ENCODE results near the gene GMPPA. TPM values are rescaled to one million over a fixed set of nuclear protein-coding genes. Genes with fewer than 3 reads are reported as not detected.

Gene GMPPA
- total and polyA plus RNA-seq, 2 donors (not counting 1 experiment from before 2014, with no cell fraction given) = 38.3 to 59.7 TPM

DNA sequence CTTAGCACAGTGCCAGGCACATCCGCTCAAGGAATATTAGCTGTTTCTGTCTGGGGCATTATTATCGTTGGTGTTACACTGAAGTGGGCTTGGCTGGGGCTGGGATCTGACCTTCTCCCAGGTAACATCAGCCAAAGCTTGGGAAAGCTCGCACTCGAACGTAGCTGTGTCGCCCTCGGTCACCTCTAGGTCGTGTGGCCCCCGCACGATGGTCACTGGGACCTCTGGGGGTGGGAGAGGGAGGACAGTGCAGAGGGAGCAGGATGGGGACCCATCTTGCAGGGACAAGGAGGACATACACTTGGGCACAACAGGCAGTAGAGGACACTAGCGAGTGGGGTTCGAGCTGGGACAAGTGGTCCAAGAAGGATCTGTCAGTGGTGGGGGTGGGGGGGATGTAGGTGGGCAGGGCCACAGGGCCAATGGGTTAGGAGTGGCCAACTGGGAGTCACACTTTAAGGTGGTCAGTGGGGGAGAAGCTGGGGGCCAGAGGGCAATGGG is 54.8 kb downstream of the GMPPA start:
- Histone ChIP-seq H3K27ac (ENCODE audit: insufficient read depth, low read length) (no peak overlapping the region), H3K27me3 (ENCODE audit: control insufficient read depth, insufficient read depth, low read length) (peaks cover 6% of the 10 kb centered on the region), H3K4me1 (ENCODE audit: control insufficient read depth, extremely low read depth, insufficient read depth, low read length) (peaks cover 3% of the 10 kb centered on the region), H3K9ac (ENCODE audit: insufficient read depth, low read length) (no peak overlapping the region), H3K79me2 (ENCODE audit: control insufficient read depth, insufficient read depth, low read length) (no peaks in the 10 kb centered on the region), H3K9me3 (ENCODE audit: control insufficient read depth, insufficient read depth, low read depth, low read length) (no peaks in the 10 kb centered on the region), H3K36me3 (ENCODE audit: control insufficient read depth, insufficient read depth, low read length) (no peaks in the 10 kb centered on the region), H2AFZ (ENCODE audit: low read length) (no peak overlapping the region), H3K4me3 (replicated peaks in 1 of 4; ENCODE audit: control extremely low read depth in 1 of 4, insufficient read depth in 1 of 4, low read depth in 3 of 4, low read length in 4 of 4) (no peak overlapping the region), H4K20me1 (ENCODE audit: control insufficient read depth, extremely low read depth, insufficient read depth, low read length) (no peaks in the 10 kb centered on the region), H3K4me2 (ENCODE audit: extremely low read depth, insufficient read depth, low read length) (no peak overlapping the region)
- no peak for DNase-seq (ENCODE audit: low read depth in 2 of 2)
- no peak for TF ChIP-seq EZH2 (IDR thresholded peaks at IDR 0.05; ENCODE audit: low read length, missing control alignments)
- TF ChIP-seq, protein P1, sequence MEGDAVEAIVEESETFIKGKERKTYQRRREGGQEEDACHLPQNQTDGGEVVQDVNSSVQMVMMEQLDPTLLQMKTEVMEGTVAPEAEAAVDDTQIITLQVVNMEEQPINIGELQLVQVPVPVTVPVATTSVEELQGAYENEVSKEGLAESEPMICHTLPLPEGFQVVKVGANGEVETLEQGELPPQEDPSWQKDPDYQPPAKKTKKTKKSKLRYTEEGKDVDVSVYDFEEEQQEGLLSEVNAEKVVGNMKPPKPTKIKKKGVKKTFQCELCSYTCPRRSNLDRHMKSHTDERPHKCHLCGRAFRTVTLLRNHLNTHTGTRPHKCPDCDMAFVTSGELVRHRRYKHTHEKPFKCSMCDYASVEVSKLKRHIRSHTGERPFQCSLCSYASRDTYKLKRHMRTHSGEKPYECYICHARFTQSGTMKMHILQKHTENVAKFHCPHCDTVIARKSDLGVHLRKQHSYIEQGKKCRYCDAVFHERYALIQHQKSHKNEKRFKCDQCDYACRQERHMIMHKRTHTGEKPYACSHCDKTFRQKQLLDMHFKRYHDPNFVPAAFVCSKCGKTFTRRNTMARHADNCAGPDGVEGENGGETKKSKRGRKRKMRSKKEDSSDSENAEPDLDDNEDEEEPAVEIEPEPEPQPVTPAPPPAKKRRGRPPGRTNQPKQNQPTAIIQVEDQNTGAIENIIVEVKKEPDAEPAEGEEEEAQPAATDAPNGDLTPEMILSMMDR (conservative IDR thresholded peaks at IDR 0.05 in 1 of 2, IDR thresholded peaks at IDR 0.05 in 1 of 2; ENCODE audit: low read depth in 1 of 2, low read length in 2 of 2) = no peak

DNA sequence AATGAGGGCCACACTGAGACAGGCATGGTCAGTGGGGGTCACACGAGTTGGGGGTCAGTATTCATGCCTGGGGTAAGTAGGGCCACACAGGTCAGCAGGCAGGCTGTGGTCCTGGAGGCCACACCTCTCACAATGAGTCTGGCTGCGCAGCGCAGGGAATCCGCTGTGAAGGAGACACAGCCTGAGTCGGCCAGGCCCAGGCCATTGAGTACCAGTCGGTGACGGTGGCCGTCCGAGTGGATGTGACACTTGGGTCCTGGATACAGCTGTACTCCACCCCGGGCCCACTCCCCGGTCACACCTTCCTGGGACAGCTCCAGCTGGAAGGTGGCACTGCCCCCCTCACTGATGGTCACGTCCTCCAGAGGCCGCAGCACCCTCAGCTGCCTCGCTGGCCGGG is 55.7 kb downstream of the GMPPA start:
- Histone ChIP-seq H2AFZ (ENCODE audit: low read length) (no peak overlapping the region), H3K9me3 (ENCODE audit: control insufficient read depth, insufficient read depth, low read depth, low read length) (no peaks in the 10 kb centered on the region), H3K4me3 (replicated peaks in 1 of 4; ENCODE audit: control extremely low read depth in 1 of 4, insufficient read depth in 1 of 4, low read depth in 3 of 4, low read length in 4 of 4) (no peak overlapping the region), H4K20me1 (ENCODE audit: control insufficient read depth, extremely low read depth, insufficient read depth, low read length) (no peaks in the 10 kb centered on the region), H3K27ac (ENCODE audit: insufficient read depth, low read length) (no peak overlapping the region), H3K27me3 (ENCODE audit: control insufficient read depth, insufficient read depth, low read length) (peaks cover 6% of the 10 kb centered on the region), H3K79me2 (ENCODE audit: control insufficient read depth, insufficient read depth, low read length) (no peaks in the 10 kb centered on the region), H3K36me3 (ENCODE audit: control insufficient read depth, insufficient read depth, low read length) (no peaks in the 10 kb centered on the region), H3K4me1 (ENCODE audit: control insufficient read depth, extremely low read depth, insufficient read depth, low read length) (peaks cover 3% of the 10 kb centered on the region), H3K9ac (ENCODE audit: insufficient read depth, low read length) (no peak overlapping the region), H3K4me2 (ENCODE audit: extremely low read depth, insufficient read depth, low read length) (no peak overlapping the region)
- TF ChIP-seq, protein P1 (conservative IDR thresholded peaks at IDR 0.05 in 1 of 2, IDR thresholded peaks at IDR 0.05 in 1 of 2; ENCODE audit: low read depth in 1 of 2, low read length in 2 of 2) = no peak
- TF ChIP-seq EZH2 (IDR thresholded peaks at IDR 0.05; ENCODE audit: low read length, missing control alignments) = no peak
- DNase-seq (ENCODE audit: low read depth in 2 of 2) = no peak

DNA sequence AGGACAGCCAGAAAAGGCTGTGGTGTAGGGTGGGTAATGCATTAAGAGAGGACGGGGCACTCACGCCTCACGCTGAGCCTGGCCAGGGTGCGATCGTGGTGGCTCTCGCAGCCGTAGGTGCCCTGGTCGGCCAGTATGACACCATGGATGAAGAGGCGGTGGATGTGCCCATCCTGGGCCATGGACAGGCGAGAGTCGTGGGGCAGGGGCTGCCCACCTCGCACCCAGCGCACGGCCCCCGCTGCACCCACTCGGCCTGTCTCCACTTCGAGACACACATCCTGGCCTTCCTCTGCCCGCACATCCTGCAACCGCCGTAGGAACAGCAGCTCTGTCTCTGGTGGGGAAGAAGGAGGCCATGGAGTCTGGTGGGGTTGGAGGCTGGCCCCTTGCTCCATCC is 57.3 kb downstream of the GMPPA start:
- no peak overlapping the region for H3K4me2 ChIP-seq (ENCODE audit: extremely low read depth, insufficient read depth, low read length)
- TF ChIP-seq, protein P1 (conservative IDR thresholded peaks at IDR 0.05 in 1 of 2, IDR thresholded peaks at IDR 0.05 in 1 of 2; ENCODE audit: low read depth in 1 of 2, low read length in 2 of 2) = no peak
- no peak for TF ChIP-seq EZH2 (IDR thresholded peaks at IDR 0.05; ENCODE audit: low read length, missing control alignments)
- H3K9ac ChIP-seq (ENCODE audit: insufficient read depth, low read length) = no peak overlapping the region

More for the DNA sequence above, 57.3 kb downstream of the GMPPA start:
- Histone ChIP-seq H3K79me2 (ENCODE audit: control insufficient read depth, insufficient read depth, low read length) (no peaks in the 10 kb centered on the region), H3K36me3 (ENCODE audit: control insufficient read depth, insufficient read depth, low read length) (no peaks in the 10 kb centered on the region), H3K27me3 (ENCODE audit: control insufficient read depth, insufficient read depth, low read length) (peaks cover 6% of the 10 kb centered on the region), H3K4me1 (ENCODE audit: control insufficient read depth, extremely low read depth, insufficient read depth, low read length) (peaks cover 3% of the 10 kb centered on the region), H2AFZ (ENCODE audit: low read length) (no peak overlapping the region), H3K4me3 (replicated peaks in 1 of 4; ENCODE audit: control extremely low read depth in 1 of 4, insufficient read depth in 1 of 4, low read depth in 3 of 4, low read length in 4 of 4) (no peak overlapping the region), H3K27ac (ENCODE audit: insufficient read depth, low read length) (no peak overlapping the region), H3K9me3 (ENCODE audit: control insufficient read depth, insufficient read depth, low read depth, low read length) (no peaks in the 10 kb centered on the region), H4K20me1 (ENCODE audit: control insufficient read depth, extremely low read depth, insufficient read depth, low read length) (no peaks in the 10 kb centered on the region)
- no peak for DNase-seq (ENCODE audit: low read depth in 2 of 2)

Measured in fibroblast of lung (primary cell).